Endothelial cell of umbilical vein (primary cell): ENCODE measurements around the gene MANF. TPM values are rescaled to one million over a fixed set of nuclear protein-coding genes. Genes with fewer than 3 reads are reported as not detected.

ENCODE experiments used
- BruUV-seq: library from RNA; stranded (reverse); fragments of 400-500 nt; replicated peaks from 2 replicates; lab custom pipeline; 2021; lab: Mats Ljungman, UMichigan
- CTCF ChIA-PET: fragments of 300-600, 350-600 bp; sonication (Branson Sonifier 250); formaldehyde crosslinking; loops from one replicate; lab custom pipeline; 2021; ENCODE audit warnings: antibody characterized with exemption, inconsistent platforms; lab: Charles Lee
- POLR2A ChIA-PET: fragments of 300-600, 350-600 bp; sonication (Branson Sonifier 250); formaldehyde crosslinking; loops from one replicate; lab custom pipeline; 2021; ENCODE audit warnings: antibody characterized with exemption, inconsistent platforms; lab: Charles Lee
- DNase-seq: peaks from one replicate; pipeline ENCODE4 v3.0.0-alpha.2; 2011; ENCODE audit warnings: low read depth, low spot score
- FAIRE-seq: peaks from 2 replicates; lab custom pipeline; 2011; peaks lifted over from hg19 to GRCh38; lab: Jason Lieb, UNC
- H2AFZ ChIP-seq: 2 replicates; pipeline ENCODE4 v1.6.0; 2012; ENCODE audit warnings: low read depth, low read length, control low read depth, inconsistent platforms
- H3K27ac ChIP-seq: 2 replicates; pipeline ENCODE4 v1.5.1; 2011; ENCODE audit warnings: low read depth, mild to moderate bottlenecking, control low read depth, low read length, moderate library complexity; ENCODE audit not compliant: insufficient read depth
- H3K27me3 ChIP-seq, 2 experiments: 2 replicates each; pipeline versions ENCODE4 v1.6.0 to v1.6.1; 2011; ENCODE audit warnings: low read length in 2 of 2, mixed read lengths in 1 of 2; ENCODE audit not compliant: control insufficient read depth in 2 of 2, insufficient read depth in 2 of 2
- H3K36me3 ChIP-seq, 2 experiments: 2 replicates in 1 of 2; 3 replicates in 1 of 2; pipeline ENCODE4 v1.5.1; 2011; ENCODE audit warnings: low read length in 2 of 2, mild to moderate bottlenecking in 1 of 2, moderate library complexity in 1 of 2; ENCODE audit not compliant: control insufficient read depth in 2 of 2, insufficient read depth in 2 of 2; ENCODE audit errors: extremely low read depth in 1 of 2
- H3K4me1 ChIP-seq: 3 replicates; pipeline ENCODE4 v1.5.1; 2011; ENCODE audit warnings: mild to moderate bottlenecking, low read length; ENCODE audit not compliant: control insufficient read depth, insufficient read depth; ENCODE audit errors: extremely low read depth
- H3K4me2 ChIP-seq: 2 replicates; pipeline ENCODE4 v1.6.1; 2011; ENCODE audit warnings: low read length, control low read depth, mixed read lengths; ENCODE audit not compliant: insufficient read depth
- H3K4me3 ChIP-seq, 3 experiments: fragments of 200-600 bp in 1 of 3; sonication (generic), shearing (Covaris generic) in 1 of 3; replicated peaks in 1 of 3; 2 replicates each; pipeline ENCODE4 v1.5.1; 2011 to 2016; ENCODE audit warnings: control low read depth in 3 of 3, low read length in 3 of 3, mild to moderate bottlenecking in 2 of 3, inconsistent platforms in 1 of 3, low read depth in 1 of 3, moderate library complexity in 1 of 3; ENCODE audit not compliant: insufficient read depth in 1 of 3
- H3K79me2 ChIP-seq: 2 replicates; pipeline ENCODE4 v1.6.0; 2012; ENCODE audit warnings: low read length, inconsistent platforms; ENCODE audit not compliant: control insufficient read depth, insufficient read depth
- H3K9ac ChIP-seq: replicated peaks from 2 replicates; pipeline ENCODE3; 2011; ENCODE audit warnings: low read length, control low read depth; ENCODE audit not compliant: insufficient read depth; ENCODE audit errors: extremely low read depth
- H3K9me1 ChIP-seq: replicated peaks from 3 replicates; pipeline ENCODE4 v1.6.0; 2011; ENCODE audit warnings: mild to moderate bottlenecking, low read length; ENCODE audit not compliant: control insufficient read depth, insufficient read depth; ENCODE audit errors: extremely low read depth
- H3K9me3 ChIP-seq: replicated peaks from 2 replicates; pipeline ENCODE4 v1.5.1; 2012; ENCODE audit warnings: low read length, inconsistent platforms; ENCODE audit not compliant: control insufficient read depth, insufficient read depth
- H4K20me1 ChIP-seq: replicated peaks from 2 replicates; pipeline ENCODE3; 2011; ENCODE audit warnings: mild to moderate bottlenecking, low read length; ENCODE audit not compliant: control insufficient read depth, insufficient read depth; ENCODE audit errors: extremely low read depth
- CTCF ChIP-seq, 2 donors: IDR thresholded peaks; 1 replicate in 1 of 2; 2 replicates in 1 of 2; pipeline ENCODE4 v1.5.1; 2011; ENCODE audit warnings: low read length in 2 of 2, mild to moderate bottlenecking in 2 of 2, moderate library complexity in 2 of 2, control low read depth in 1 of 2, inconsistent platforms in 1 of 2, low read depth in 1 of 2; ENCODE audit not compliant: insufficient read depth in 1 of 2; ENCODE audit errors: extremely low read depth in 1 of 2
- EZH2 ChIP-seq: IDR thresholded peaks from 2 replicates; pipeline ENCODE4 v1.6.1; 2012; ENCODE audit warnings: borderline replicate concordance, low read depth, mild to moderate bottlenecking, moderate library complexity, low read length, inconsistent platforms; ENCODE audit not compliant: severe bottlenecking
- FOS ChIP-seq: IDR thresholded peaks from 2 replicates; pipeline ENCODE4 v1.6.1; 2011; ENCODE audit warnings: mild to moderate bottlenecking, low read length, moderate library complexity, borderline replicate concordance; ENCODE audit not compliant: insufficient read depth
- GATA2 ChIP-seq: IDR thresholded peaks from 2 replicates; pipeline ENCODE4 v1.7.0; 2011; ENCODE audit warnings: low read depth, mild to moderate bottlenecking, moderate library complexity, mixed read lengths, low read length; ENCODE audit not compliant: insufficient read length, insufficient read depth
- JUN ChIP-seq: IDR thresholded peaks from 2 replicates; pipeline ENCODE4 v1.6.1; 2011; ENCODE audit warnings: borderline replicate concordance, low read depth; ENCODE audit not compliant: insufficient read length, insufficient read depth
- MYC ChIP-seq: IDR thresholded peaks from one replicate; pipeline ENCODE4 v1.6.1; 2011; ENCODE audit warnings: mild to moderate bottlenecking, low read depth, low read length
- POLR2A ChIP-seq: IDR thresholded peaks from 2 replicates; pipeline ENCODE4 v1.6.1; 2012; ENCODE audit warnings: low read depth, mild to moderate bottlenecking, control low read depth, low read length
- POLR2AphosphoS5 ChIP-seq: IDR thresholded peaks from 2 replicates; pipeline ENCODE4 v1.6.1; 2012; ENCODE audit warnings: low read depth, mild to moderate bottlenecking, control low read depth, low read length, moderate library complexity; ENCODE audit not compliant: insufficient read depth
- dilution Hi-C: fragments of 300-500 bp; cut with MboI; formaldehyde crosslinking; loops from one replicate; pipeline ENCODE4 v1.15.0; 2019; ENCODE audit warnings: low sequenced_read_pairs; ENCODE audit not compliant: extremely low pct_ligation_motif_present
- intact Hi-C: fragments of 100-400 bp; cut with micrococcal nuclease; formaldehyde crosslinking; loops from one replicate; pipeline ENCODE4 v1.10.0; 2022
- polyA plus RNA-seq, 4 experiments: library from polyadenylated mRNA; depleted of rRNA in 3 of 4; stranded (reverse) in 3 of 4; unstranded in 1 of 4; fragments of >200 nt; gene quantifications; 2 replicates each; pipeline versions ENCODE4 v1.2.1 to v1.2.3, GENCODE V29; 2011 to 2012; ENCODE audit warnings: missing spikeins in 1 of 4
- total RNA-seq: library from RNA; stranded (reverse); gene quantifications from 2 replicates; pipeline ENCODE4 v1.2.3, GENCODE V29; 2021
- TF ChIP-seq, protein P1 (sequence below): IDR thresholded peaks from 2 replicates; pipeline ENCODE4 v1.6.1; 2011; ENCODE audit not compliant: insufficient read depth, insufficient read length

MANF gene
- total and polyA plus RNA-seq, 2 donors (not counting 3 experiments of a cell fraction or from before 2014, with no cell fraction given), result 100 to 248 TPM

GRCh38 chr3:51408813-51409212, 23.7 kb downstream of the MANF start:
- DNase-seq (no peak), FAIRE-seq (no peak)
- ChIA-PET CTCF (interaction anchor here (1.8 kb wide), 1 partner anchor 26 kb away, joined by 6 read pairs; no protein-coding TSS in a partner anchor), POLR2A (no interaction called here)
- no peak overlapping the region for H2AFZ ChIP-seq
- peaks cover 3 to 10% of the 10 kb centered on the region in 2 experiments for H3K36me3 ChIP-seq
- TF ChIP-seq, protein P1, sequence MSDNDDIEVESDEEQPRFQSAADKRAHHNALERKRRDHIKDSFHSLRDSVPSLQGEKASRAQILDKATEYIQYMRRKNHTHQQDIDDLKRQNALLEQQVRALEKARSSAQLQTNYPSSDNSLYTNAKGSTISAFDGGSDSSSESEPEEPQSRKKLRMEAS, result no peak
- TF ChIP-seq JUN (no peak), POLR2AphosphoS5 (no peak), FOS (no peak), GATA2 (no peak), POLR2A (no peak), CTCF (IDR thresholded peaks at IDR 0.05; ENCODE audit: extremely low read depth in 1 of 2, insufficient read depth in 1 of 2, low read depth in 1 of 2, low read length in 2 of 2) (no peak), EZH2 (no peak), MYC (no peak)
- H3K9ac ChIP-seq, result no peak overlapping the region
- no peak overlapping the region for H3K27ac ChIP-seq
- no peaks in the 10 kb centered on the region for H3K4me1 ChIP-seq
- H3K79me2 ChIP-seq, result no peaks in the 10 kb centered on the region
- H3K9me1 ChIP-seq, result no peaks in the 10 kb centered on the region
- no peak overlapping the region for H3K4me3 ChIP-seq
- BruUV-seq, result no TSS peak
- no peaks in the 10 kb centered on the region for H4K20me1 ChIP-seq
- no peaks in the 10 kb centered on the region for H3K9me3 ChIP-seq
- intact Hi-C loops (no loop called here), dilution Hi-C loops (no loop called here)
- H3K27me3 ChIP-seq, result no peaks in the 10 kb centered on the region
- no peak overlapping the region for H3K4me2 ChIP-seq
